H4 (cell line): Measurements from ENCODE around the gene PACRG. TPM values are rescaled to one million over a fixed set of nuclear protein-coding genes. Genes with fewer than 3 reads are reported as not detected.

Source experiments
- DNase-seq: peaks from one replicate; pipeline ENCODE4 v3.0.0-alpha.2; 2015; ENCODE audit warnings: low spot score
- total RNA-seq: library from RNA; depleted of rRNA; stranded (reverse); fragments of >200 nt; shearing (Covaris generic); gene quantifications from 2 replicates; pipeline ENCODE4 v1.2.3, GENCODE V29; 2014

The PACRG gene
- total RNA-seq, 1 experiment from 2014 or later: not detected

DNA sequence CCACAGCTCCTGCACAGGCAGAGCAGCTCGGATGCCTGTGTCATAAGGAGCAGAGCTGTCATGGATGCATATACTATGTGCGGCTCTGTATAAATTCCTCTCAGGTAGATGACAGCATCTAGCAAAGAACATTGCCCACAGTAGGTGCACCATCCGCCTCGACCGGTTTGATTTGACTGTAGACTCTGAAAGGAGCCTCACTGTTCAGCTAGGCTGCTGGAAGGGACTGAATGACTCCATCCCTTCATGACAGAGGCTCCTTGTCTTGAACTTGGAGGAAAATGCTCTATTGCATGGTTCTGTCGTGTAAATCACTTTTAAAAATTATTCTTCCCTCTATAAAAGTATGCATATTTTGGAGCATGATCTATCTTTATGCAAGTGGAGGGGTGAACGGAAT lies 557.9 kb downstream of the PACRG start:
- no peak for DNase-seq

- no peak for DNase-seq
These were observed 559.9 kb downstream of the PACRG start for GRCh38 chr6:163287626-163288025.

DNA sequence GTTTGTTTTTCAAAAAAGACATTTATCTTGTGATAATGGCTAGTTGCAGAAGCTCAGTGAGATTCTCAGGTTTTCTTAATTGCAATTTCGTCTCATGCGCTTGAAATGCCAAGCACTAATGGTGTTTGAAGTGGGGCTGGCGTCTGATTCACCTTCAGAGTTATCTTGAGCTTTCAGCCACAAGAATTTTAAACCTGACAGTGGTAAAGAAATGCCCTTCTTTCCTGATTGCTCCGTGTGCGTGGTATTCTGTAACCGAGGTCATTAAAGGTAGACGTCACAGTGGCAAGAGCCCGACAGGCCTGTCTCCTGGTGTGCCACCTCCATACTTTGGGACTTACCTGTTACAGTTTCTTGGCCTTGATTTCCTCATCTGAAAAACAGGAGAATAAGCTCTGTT lies 560.3 kb downstream of the PACRG start:
- no peak for DNase-seq

DNA sequence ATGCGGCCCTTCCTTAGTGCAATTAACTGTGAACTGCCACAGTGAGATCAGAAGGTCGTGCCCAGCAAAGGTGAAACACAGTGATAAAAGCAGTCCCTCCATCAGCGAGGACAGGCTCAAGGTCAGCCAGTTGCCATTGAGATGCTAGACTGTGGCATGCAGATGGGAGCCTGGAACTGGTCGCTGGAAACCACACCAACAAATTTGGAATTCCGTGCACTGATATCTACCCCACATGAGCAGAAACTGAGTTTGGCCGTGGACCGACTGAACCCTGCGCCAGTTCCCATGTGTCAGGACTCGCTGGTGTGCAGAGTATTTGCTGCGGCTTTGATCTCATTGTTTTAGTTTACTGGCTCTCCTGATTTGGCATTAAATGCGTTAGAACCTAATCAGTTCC lies 561.1 kb downstream of the PACRG start:
- no peak for DNase-seq

GRCh38 chr6:163289447-163289846 lies 561.7 kb downstream of the PACRG start:
- DNase-seq: no peak

- DNase-seq: no peak
These were observed 562.9 kb downstream of the PACRG start for GRCh38 chr6:163290545-163291274.

DNA sequence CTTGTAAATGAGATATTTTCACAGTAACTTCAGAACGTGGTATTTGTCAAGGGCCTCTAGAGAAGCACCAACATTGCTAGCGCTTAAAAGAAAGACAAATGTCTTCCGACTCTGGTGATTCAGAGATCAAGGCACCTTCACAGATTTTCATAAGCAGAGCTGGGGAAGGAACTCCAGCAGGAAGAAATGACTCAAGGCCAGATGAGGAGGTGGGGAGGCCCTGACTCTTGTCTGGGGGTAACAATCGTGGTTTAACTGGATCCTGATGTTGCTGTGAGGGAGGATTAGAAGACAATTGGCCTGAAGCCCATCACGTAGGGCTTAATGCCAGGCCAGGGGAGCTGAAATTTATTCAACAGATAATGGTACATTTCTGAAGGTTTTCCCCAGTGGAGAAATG lies 563.8 kb downstream of the PACRG start:
- DNase-seq: no peak

DNA sequence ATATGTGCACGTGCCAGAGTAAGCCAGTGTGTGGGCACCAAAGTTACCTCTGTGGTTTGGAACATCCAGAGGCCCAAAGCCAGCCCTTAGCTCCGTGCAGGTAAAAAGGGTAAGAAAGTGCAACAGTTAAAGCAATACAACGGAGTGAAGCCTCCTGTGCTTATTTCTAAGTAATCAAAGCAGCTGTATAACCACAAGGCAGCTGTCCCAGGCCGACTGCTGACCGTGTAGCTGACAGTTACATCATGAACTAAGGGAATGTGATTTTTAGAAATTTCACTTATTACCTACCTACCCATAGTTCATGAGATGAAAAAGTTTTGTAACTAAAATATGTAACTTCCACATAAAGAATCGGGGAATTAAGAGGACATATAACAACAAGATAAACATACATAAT lies 565.5 kb downstream of the PACRG start:
- DNase-seq: no peak

- no peak for DNase-seq
These were observed 567.0 kb downstream of the PACRG start for GRCh38 chr6:163294734-163295133.

DNA sequence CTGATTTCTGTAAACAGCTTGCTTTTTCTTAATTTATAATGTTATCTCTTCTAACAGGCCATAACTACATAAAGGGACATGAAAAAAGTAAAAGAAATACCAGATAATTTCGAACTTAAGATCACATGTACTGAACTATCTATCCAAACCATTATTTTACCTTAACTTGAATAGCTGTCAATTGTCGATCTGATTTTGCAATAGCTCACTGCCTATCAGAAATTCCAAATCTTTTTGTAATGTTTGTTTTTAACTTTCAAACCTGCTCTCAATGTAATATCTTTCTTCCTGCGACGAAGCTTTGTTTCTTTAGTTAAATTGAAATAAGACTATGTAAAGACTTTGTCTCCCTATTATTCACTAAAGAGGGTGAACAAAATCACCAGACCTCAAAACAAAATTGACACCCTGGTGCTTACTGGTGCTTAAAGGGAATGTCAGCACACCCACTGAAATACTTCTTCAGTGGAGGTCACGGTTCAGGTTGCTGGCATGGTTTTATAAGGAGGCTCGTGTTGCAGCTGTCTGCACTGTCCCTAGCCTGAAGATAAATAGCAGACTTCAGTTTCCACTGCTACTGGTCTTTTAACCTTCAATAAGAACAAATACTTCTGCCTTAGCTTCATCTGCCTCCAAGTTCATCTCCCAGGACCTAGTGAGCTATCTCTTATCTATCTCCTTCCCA lies 569.2 kb downstream of the PACRG start:
- DNase-seq: no peak

- no peak for DNase-seq
These were observed 570.5 kb downstream of the PACRG start for GRCh38 chr6:163298079-163298830.

- no peak for DNase-seq
These were observed 573.1 kb downstream of the PACRG start for GRCh38 chr6:163300838-163301237.

DNA sequence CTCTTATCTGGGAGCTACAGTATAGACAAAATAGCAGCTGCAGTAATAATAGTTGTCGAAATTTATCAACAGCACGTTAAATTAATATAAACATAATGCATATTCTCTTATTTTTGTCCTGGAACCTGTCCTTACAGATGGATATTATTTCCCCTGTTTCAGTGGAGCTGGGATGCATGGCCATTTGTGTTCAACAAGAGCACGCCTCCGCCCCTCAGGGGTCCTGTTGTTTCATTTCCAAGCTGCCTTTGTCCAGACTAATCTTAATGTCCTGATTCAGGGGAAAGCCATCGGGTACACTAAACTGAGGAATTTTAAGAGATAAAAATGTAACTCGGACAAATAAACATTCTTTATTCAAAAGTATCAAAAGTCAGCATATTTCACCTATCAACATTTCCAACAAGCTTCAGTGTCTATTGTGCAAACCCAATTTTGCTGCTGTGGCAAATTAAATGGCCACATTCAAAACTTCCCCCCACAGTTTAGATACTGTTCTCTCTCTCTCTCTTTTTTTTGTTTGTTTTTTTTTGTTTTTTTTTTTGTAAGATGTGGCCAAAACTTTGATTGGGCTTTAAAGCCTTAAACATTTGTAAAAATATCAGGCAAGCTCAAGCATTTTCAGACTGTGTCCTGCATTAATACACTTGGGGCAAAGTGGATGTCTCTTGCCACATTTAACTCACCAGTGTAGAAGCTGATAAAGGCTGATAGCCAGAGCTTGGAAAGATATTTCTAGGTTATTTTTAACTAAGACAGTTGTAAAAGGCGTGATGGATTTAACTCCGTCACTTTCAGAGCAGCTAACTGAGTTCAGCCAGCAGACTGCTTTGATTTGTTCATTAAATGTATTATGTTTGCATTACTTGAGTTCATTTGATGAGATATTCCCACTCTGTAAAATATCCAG lies 574.2 kb downstream of the PACRG start:
- DNase-seq: no peak

GRCh38 chr6:163302747-163303146 lies 575.0 kb downstream of the PACRG start:
- no peak for DNase-seq

- no peak for DNase-seq
These were observed 578.2 kb downstream of the PACRG start for GRCh38 chr6:163306000-163306399.

DNA sequence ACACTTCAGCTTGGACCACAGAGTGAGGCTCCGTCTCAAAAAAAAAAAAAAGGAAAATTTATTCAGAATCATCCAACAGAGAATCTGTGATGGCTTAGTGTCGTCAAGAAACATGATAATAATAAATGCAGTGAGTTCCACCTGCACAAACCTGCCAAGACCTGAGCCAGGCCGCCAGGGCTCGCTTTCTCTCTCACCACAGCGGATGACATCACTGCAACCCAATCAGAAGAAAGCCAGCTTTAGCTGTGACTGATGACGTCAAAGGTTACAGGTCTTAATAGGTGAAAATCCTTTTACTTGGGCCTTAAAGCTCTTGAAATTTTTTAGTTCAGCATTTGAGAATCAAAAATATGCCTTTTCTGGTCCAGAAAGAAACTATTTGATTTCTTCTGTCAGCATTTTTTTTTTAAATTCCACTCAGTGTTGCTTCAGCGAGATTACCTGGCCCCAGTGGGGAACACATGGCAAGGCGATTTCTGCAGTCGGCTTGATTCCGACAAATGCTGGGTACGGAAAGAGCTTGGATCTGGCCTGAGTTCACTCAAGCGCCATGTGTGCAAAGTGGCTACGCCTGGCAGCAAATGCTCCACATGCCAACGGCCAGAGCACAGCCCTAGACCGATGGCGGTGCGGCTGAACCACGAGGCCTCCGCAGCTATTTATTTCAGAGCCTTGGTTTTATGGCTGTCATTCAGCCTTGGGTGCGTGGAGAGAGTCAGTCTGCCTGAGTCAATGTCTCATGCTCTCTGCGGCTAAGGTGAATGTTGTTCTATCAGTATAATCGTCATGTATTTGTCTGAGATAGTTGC lies 581.1 kb downstream of the PACRG start:
- no peak for DNase-seq

GRCh38 chr6:163309491-163310026 lies 581.8 kb downstream of the PACRG start:
- DNase-seq: no peak

DNA sequence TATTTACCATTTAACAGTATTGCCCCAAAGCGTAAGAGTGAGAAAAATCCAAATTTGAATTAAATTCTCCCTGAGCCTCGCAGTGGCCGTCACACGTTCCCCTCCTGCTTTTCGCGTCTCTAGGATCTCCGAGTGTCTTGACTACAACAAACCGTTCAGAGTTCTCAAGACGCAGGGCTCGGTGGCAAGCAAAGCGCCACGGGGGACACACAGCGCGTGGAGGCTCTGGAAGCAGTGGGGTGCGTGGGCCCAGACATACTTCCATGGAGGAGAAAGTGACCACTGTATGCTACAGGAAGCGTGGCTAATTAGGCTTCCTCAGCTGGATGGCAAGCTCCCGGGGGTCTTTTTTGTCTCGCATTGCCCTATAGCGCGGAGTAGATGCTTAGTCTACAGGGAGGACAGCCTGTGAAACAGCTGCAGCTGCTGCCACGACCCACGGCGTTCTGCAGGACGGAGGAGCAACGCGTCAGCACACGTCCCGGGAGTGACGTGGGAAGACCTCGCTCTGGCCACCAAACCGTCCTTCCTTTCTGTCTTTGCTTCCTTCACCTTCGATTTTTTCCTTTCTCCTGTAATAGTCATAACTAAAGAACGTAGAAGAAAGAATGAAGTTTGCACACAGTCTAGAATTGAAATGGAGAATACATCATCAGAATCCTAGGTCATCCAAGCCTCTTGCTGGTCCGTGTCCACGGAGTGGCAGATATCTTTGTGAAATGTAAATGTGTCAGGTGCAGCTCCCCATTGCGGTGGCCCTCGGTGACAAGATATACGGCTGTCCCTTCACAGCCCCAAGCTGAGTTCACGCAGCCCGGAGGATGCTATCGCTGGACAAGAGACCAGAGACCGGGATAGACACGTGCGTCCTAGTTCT lies 582.6 kb downstream of the PACRG start:
- DNase-seq: no peak

DNA sequence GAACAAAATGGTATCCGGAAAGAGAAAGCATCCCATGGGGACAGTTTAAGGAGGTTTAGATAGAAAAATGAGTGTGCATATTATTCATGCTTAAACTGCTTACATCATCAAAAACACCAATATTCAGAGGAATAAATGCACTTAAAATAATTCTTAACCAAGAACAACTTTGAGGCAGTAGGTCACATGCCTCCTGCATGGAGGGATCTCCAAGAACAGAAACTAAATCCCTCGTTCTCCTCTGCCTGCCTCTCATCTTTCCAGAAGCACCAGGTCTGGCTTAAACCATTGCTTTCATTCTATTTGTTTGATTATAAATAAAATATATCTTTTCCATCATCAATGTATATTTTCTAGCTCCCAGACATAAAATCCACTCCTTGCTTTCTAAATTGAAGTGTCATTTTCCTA lies 583.2 kb downstream of the PACRG start:
- DNase-seq: no peak

DNA sequence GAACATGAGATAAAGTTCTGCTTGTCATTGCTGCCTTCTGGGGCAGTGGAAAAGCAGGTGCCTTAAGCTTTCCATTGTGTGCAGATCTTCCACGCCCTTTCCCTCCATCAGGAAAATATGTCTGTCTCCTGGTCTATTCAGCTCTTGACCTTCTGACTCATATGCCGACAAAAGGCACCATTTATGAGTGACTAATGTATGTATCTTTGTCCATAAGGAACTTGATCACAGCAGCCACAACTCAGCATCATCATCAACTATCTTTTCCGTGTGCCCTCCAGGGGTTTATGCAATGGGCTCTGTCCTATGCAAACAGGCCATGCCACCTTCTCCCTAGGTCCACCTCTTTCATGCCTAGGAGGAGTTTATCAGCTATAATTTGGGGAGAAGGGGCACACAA lies 584.1 kb downstream of the PACRG start:
- no peak for DNase-seq
